Measurements from ENCODE around the gene CRYBG1.

- no peak for TF ChIP-seq EZH2 (optimal IDR thresholded peaks at IDR 0.05; ENCODE audit: low read depth, low read length)
- peak; percentile 39 for TF ChIP-seq CTCF (IDR thresholded peaks at IDR 0.05; ENCODE audit: low read length)
- TF ChIP-seq EZH2phosphoT487 (IDR thresholded peaks at IDR 0.05; ENCODE audit: low read length): no peak
These were observed 151.8 kb downstream of the CRYBG1 start for GRCh38 chr6:106512048-106512967.
